ENCODE results near the gene SH2D6. TPM values are rescaled to one million over a fixed set of nuclear protein-coding genes. Genes with fewer than 3 reads are reported as not detected.

SH2D6 gene
- total and polyA plus RNA-seq, 8 donors, result 1.1 to 14.5 (median 2.2) TPM; not detected in 2

DNA sequence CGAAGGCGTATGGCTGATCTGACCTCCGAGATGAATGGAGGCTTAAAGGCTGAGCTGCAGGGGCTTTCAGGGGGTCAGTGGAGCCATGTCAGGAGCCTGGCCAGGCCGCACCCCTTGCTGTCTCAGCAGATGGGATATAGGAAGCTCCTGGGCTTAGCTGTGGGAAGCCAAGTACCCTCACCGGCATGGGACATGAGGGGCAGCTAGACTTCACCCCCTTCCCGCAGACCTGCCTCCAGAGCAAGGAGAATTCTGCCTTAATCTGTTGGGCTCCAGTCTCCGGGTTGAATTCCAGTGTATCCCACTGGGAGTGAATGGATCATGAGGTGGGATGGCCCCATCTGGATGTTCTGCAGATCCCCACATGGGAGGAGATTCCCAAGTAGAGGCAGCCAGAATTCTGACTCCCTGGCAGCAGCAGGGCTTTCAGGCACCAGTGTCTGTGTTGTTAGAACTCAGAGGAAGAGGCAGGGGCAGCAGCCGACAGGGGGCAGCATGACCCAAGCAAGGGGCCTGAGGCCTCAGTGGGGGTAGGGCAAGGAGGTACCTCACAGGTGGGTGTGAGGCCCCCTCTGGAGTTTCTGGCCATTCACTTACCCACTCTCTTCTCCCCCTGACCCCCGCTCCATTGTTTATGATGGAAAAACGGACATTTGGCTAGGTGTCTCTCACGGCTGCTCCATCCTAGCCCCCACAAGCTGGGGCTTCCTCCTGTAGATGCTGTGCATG, 27.4 kb upstream of the SH2D6 start:
- H3K27ac ChIP-seq, result no peak overlapping the region
- H3K4me3 ChIP-seq, result no peak overlapping the region
- intact Hi-C loops (cut with DNase I; ENCODE audit: low total_unique reads), result no loop called here
- H3K36me3 ChIP-seq, result peaks cover 27 to 100% (median 93%) of the 10 kb centered on the region in 4 donors
- peak; percentile 74 to 76 for DNase-seq
- TF ChIP-seq EP300 (IDR thresholded peaks at IDR 0.05) (no peak), POLR2A (IDR thresholded peaks at IDR 0.05) (no peak), POLR2AphosphoS5 (IDR thresholded peaks at IDR 0.05) (no peak)
- TF ChIP-seq, protein P1, sequence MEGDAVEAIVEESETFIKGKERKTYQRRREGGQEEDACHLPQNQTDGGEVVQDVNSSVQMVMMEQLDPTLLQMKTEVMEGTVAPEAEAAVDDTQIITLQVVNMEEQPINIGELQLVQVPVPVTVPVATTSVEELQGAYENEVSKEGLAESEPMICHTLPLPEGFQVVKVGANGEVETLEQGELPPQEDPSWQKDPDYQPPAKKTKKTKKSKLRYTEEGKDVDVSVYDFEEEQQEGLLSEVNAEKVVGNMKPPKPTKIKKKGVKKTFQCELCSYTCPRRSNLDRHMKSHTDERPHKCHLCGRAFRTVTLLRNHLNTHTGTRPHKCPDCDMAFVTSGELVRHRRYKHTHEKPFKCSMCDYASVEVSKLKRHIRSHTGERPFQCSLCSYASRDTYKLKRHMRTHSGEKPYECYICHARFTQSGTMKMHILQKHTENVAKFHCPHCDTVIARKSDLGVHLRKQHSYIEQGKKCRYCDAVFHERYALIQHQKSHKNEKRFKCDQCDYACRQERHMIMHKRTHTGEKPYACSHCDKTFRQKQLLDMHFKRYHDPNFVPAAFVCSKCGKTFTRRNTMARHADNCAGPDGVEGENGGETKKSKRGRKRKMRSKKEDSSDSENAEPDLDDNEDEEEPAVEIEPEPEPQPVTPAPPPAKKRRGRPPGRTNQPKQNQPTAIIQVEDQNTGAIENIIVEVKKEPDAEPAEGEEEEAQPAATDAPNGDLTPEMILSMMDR (IDR thresholded peaks at IDR 0.05), result peak in 5 of 7 experiments; percentile 46 to 68 (median 47)
- H3K9me3 ChIP-seq, result no peaks in the 10 kb centered on the region
- 74 to 86% (median 80%) methylated on average over 9 to 11 of the region's 11 CpGs for WGBS, 5 donors
- H3K4me1 ChIP-seq, result peaks cover 0 to 27% (median 6%) of the 10 kb centered on the region in 4 donors
- H3K27me3 ChIP-seq, result no peaks in the 10 kb centered on the region

DNA sequence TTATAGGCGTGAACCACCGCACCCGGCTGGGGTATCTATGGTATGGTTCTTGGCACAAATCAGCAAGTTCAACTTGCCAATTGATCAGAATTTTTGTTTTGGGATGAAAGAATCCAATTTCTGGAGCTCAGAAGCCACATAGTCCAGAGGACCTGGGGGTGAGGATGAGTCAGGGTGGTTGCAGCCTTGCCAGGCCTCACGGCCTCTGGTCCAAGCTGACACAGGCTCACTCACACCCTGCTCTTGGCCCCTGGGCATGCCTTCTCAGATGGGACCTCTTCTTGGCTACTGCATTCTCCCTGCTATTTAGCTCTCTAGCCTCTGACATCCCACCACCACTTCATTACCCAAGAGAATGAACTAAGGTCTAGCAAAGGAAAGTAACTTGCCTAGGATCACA, 24.7 kb upstream of the SH2D6 start:
- no peaks in the 10 kb centered on the region for H3K9me3 ChIP-seq
- no peaks in the 10 kb centered on the region for H3K27me3 ChIP-seq
- TF ChIP-seq POLR2AphosphoS5 (IDR thresholded peaks at IDR 0.05) (no peak), POLR2A (IDR thresholded peaks at IDR 0.05) (no peak), EP300 (IDR thresholded peaks at IDR 0.05) (no peak)
- TF ChIP-seq, protein P1 (IDR thresholded peaks at IDR 0.05), result no peak
- peaks cover 8 to 48% (median 22%) of the 10 kb centered on the region in 4 donors for H3K4me1 ChIP-seq
- H3K4me3 ChIP-seq, result no peak overlapping the region
- WGBS, 5 donors, result 89 to 94% (median 94%) methylated on average over 4 of the region's 4 CpGs
- H3K27ac ChIP-seq, result peak overlapping the region in 1 of 5 donors; percentile 30
- intact Hi-C loops (cut with DNase I; ENCODE audit: low total_unique reads), result no loop called here
- DNase-seq, result no peak
- H3K36me3 ChIP-seq, result peaks cover 21 to 95% (median 87%) of the 10 kb centered on the region in 4 donors

DNA sequence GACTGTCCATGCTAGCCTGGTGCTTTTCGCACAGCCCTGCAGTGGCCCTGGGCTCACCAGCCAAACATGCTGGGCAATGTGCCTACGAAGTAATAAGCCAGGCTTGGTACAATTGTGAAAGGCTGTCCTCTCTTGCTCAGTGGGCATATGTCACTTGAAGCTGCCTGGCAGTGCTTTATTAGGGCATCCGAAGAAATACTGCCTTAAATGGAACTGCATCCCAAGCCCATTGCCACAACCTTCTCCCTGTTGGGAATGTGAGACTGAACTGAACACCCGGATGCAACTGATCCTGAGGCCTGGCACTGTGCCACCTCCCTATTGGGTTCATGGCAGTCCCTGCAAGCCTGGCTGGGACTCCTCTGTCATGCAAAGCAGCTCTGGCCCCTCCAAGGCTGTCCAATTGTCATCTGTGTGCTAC, 24.2 kb upstream of the SH2D6 start:
- 71 to 83% (median 80%) methylated on average over 4 of the region's 4 CpGs for WGBS, 5 donors
- Histone ChIP-seq H3K4me3 (no peak overlapping the region), H3K9me3 (no peaks in the 10 kb centered on the region), H3K4me1 (peaks cover 8 to 48% (median 22%) of the 10 kb centered on the region in 4 donors), H3K36me3 (peaks cover 17 to 95% (median 87%) of the 10 kb centered on the region in 4 donors), H3K27me3 (no peaks in the 10 kb centered on the region), H3K27ac (peak overlapping the region in 1 of 5 donors; percentile 30)
- no peak for DNase-seq
- intact Hi-C loops (cut with DNase I; ENCODE audit: low total_unique reads), result no loop called here
- TF ChIP-seq, protein P1 (IDR thresholded peaks at IDR 0.05), result no peak
- TF ChIP-seq EP300 (IDR thresholded peaks at IDR 0.05) (no peak), POLR2AphosphoS5 (IDR thresholded peaks at IDR 0.05) (no peak), POLR2A (IDR thresholded peaks at IDR 0.05) (no peak)

DNA sequence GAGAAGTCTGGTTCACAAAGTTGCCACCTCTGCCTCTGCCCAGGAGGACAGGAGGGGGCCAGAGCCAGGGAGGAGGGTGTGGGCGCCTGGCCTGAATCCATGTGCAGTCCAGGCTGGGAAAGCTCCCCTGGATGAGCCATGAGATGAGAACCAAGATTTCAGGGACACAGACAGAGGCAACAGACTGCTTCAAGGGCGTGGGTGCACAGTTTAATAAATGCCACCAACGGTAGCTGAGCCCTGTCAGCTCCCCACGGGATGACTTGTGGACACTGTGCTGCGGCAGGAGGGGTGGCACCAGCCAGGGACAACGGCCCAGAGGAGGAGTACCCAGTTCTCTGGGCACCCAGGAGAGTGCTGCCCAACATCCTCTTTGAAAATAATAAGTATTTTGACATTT, 23.5 kb upstream of the SH2D6 start:
- H3K9me3 ChIP-seq, result no peaks in the 10 kb centered on the region
- intact Hi-C loops (cut with DNase I; ENCODE audit: low total_unique reads), result no loop called here
- no peak overlapping the region for H3K4me3 ChIP-seq
- TF ChIP-seq EP300 (IDR thresholded peaks at IDR 0.05) (no peak), POLR2A (IDR thresholded peaks at IDR 0.05) (no peak), POLR2AphosphoS5 (IDR thresholded peaks at IDR 0.05) (no peak)
- TF ChIP-seq, protein P1 (IDR thresholded peaks at IDR 0.05), result no peak
- H3K4me1 ChIP-seq, result peaks cover 8 to 48% (median 22%) of the 10 kb centered on the region in 4 donors
- peaks cover 12 to 92% (median 83%) of the 10 kb centered on the region in 4 donors for H3K36me3 ChIP-seq
- no peaks in the 10 kb centered on the region for H3K27me3 ChIP-seq
- DNase-seq, result no peak
- 79 to 90% (median 88%) methylated on average over 3 to 6 of the region's 6 CpGs for WGBS, 5 donors
- H3K27ac ChIP-seq, result peak overlapping the region in 1 of 5 donors; percentile 30
